B cell (primary cell): ENCODE results near the gene RASGRP2. TPM values are rescaled to one million over a fixed set of nuclear protein-coding genes. Genes with fewer than 3 reads are reported as not detected.

Experiments
- ATAC-seq: fragments of 200-7000 bp; cut with Tn5 transposase; one replicate; pipeline ENCODE4 v1.10.0; 2021; ENCODE audit warnings: low read depth, mild to moderate bottlenecking, moderate number of reproducible peaks, moderate library complexity
- CTCF ChIA-PET: fragments of 350-600 bp; sonication (Branson Sonifier 250); formaldehyde crosslinking; loops from one replicate; lab custom pipeline; 2021; ENCODE audit warnings: antibody characterized with exemption, inconsistent platforms; lab: Charles Lee
- POLR2A ChIA-PET: fragments of 350-600 bp; sonication (Branson Sonifier 250); formaldehyde crosslinking; loops from one replicate; lab custom pipeline; 2021; ENCODE audit warnings: antibody characterized with exemption; lab: Charles Lee
- DNase-seq: peaks from one replicate; pipeline ENCODE4 v3.0.0; 2013
- H2AFZ ChIP-seq: 2 replicates; pipeline ENCODE4 v1.6.1; 2012; ENCODE audit warnings: mild to moderate bottlenecking, low read depth, low read length; ENCODE audit not compliant: insufficient read depth, poor library complexity, severe bottlenecking
- H3K27ac ChIP-seq, 2 donors: 1 replicate in 1 of 2; 2 replicates in 1 of 2; pipeline ENCODE4 v1.5.1; 2012 to 2013; ENCODE audit warnings: low read length in 2 of 2, mild to moderate bottlenecking in 2 of 2, moderate library complexity in 1 of 2
- H3K27me3 ChIP-seq, 4 experiments: fragments of 200-600 bp in 1 of 4; sonication (generic) in 1 of 4; replicated peaks in 1 of 4; 1 replicate in 2 of 4; 2 replicates in 2 of 4; pipeline versions ENCODE4 v1.6.1 to v1.7.0; 2013 to 2016; ENCODE audit warnings: low read length in 3 of 4, mild to moderate bottlenecking in 2 of 4, mixed read lengths in 1 of 4, moderate library complexity in 1 of 4; ENCODE audit not compliant: insufficient read depth in 4 of 4, control insufficient read depth in 3 of 4; ENCODE audit errors: control extremely low read depth in 1 of 4
- H3K36me3 ChIP-seq, 2 experiments: replicated peaks in 1 of 2; 1 replicate in 1 of 2; 2 replicates in 1 of 2; pipeline versions ENCODE4 v1.6.1 to v1.7.1; 2013; ENCODE audit warnings: low read length in 1 of 2; ENCODE audit not compliant: insufficient read depth in 2 of 2, control insufficient read depth in 1 of 2; ENCODE audit errors: control extremely low read depth in 1 of 2, extremely low read depth in 1 of 2
- H3K4me1 ChIP-seq, 2 donors: fragments of 200-600 bp in 1 of 2; sonication (generic) in 1 of 2; 1 replicate in 1 of 2; 2 replicates in 1 of 2; pipeline versions ENCODE4 v1.5.1 to v1.6.1; 2013 to 2017; ENCODE audit warnings: low read length in 2 of 2; ENCODE audit not compliant: control insufficient read depth in 2 of 2, insufficient read depth in 2 of 2
- H3K4me2 ChIP-seq: replicated peaks from 2 replicates; pipeline ENCODE3; 2012; ENCODE audit warnings: mild to moderate bottlenecking, low read depth, low read length; ENCODE audit not compliant: poor library complexity, severe bottlenecking
- H3K4me3 ChIP-seq, 5 experiments: fragments of 200-600 bp in 1 of 5; sonication (generic) in 1 of 5; 1 replicate in 3 of 5; 2 replicates in 2 of 5; pipeline versions ENCODE4 v1.5.1 to v1.7.0; 2011 to 2016; ENCODE audit warnings: low read length in 4 of 5, mild to moderate bottlenecking in 4 of 5, low read depth in 2 of 5, control low read depth in 1 of 5, moderate library complexity in 1 of 5; ENCODE audit not compliant: insufficient read depth in 1 of 5; ENCODE audit errors: control extremely low read depth in 1 of 5, extremely low read depth in 1 of 5
- H3K79me2 ChIP-seq: fragments of 200-600 bp; sonication (generic); one replicate; pipeline ENCODE4 v1.6.0; 2016; ENCODE audit warnings: low read length; ENCODE audit not compliant: control insufficient read depth, insufficient read depth
- H3K9ac ChIP-seq: fragments of 200-600 bp; sonication (generic); 2 replicates; pipeline ENCODE4 v1.6.1; 2017; ENCODE audit warnings: mild to moderate bottlenecking, low read length, moderate library complexity
- H3K9me3 ChIP-seq, 3 donors: one replicate each; pipeline versions ENCODE4 v1.6.1 to v1.7.1; 2013; ENCODE audit warnings: low read length in 2 of 3; ENCODE audit not compliant: control insufficient read depth in 2 of 3, insufficient read depth in 1 of 3; ENCODE audit errors: control extremely low read depth in 1 of 3
- H4K20me1 ChIP-seq: 2 replicates; pipeline ENCODE4 v1.6.0; 2012; ENCODE audit warnings: mild to moderate bottlenecking, low read length; ENCODE audit not compliant: insufficient read depth, control insufficient read depth, poor library complexity, severe bottlenecking
- H3K27ac Mint-ChIP-seq: one replicate; pipeline ENCODE4 v1.8.0; 2021; ENCODE audit warnings: mixed read lengths
- H3K27me3 Mint-ChIP-seq: one replicate; pipeline ENCODE4 v1.8.0; 2021; ENCODE audit warnings: mixed read lengths
- H3K4me1 Mint-ChIP-seq: one replicate; pipeline ENCODE4 v1.8.0; 2021; ENCODE audit warnings: mixed read lengths
- H3K4me3 Mint-ChIP-seq: one replicate; pipeline ENCODE4 v1.8.0; 2021; ENCODE audit warnings: mixed read lengths
- H3K9me3 Mint-ChIP-seq: one replicate; pipeline ENCODE4 v1.8.0; 2022; ENCODE audit warnings: mixed read lengths; ENCODE audit not compliant: insufficient read depth
- EZH2 ChIP-seq: IDR thresholded peaks from 2 replicates; pipeline ENCODE4 v1.6.1; 2012; ENCODE audit warnings: borderline replicate concordance, low read depth, mild to moderate bottlenecking, moderate library complexity, low read length; ENCODE audit not compliant: insufficient read depth, poor library complexity, severe bottlenecking
- WGBS: methylation state at CpG from one replicate; pipeline ENCODE4 v1.1.5; 2013; ENCODE audit warnings: missing lambda C conversion rate; ENCODE audit not compliant: insufficient coverage; 5-methylcytosine and 5-hydroxymethylcytosine counted together
- intact Hi-C: fragments of 100-400 bp; cut with micrococcal nuclease; formaldehyde crosslinking; loops from one replicate; pipeline ENCODE4 v1.10.0; 2022
- polyA plus RNA-seq: library from polyadenylated mRNA; depleted of rRNA; stranded (reverse); fragments of >200 nt; gene quantifications from 2 replicates; pipeline ENCODE4 v1.2.3, GENCODE V29; 2012
- total RNA-seq, 2 donors: library from RNA; stranded (reverse); fragments of 120-200 nt in 1 of 2; gene quantifications; 1 replicate in 1 of 2; 2 replicates in 1 of 2; pipeline versions ENCODE4 v1.2.3 to v1.2.4, GENCODE V29; 2013 to 2022
- TF ChIP-seq, protein P1 (sequence below): fragments of 200-600 bp; IDR thresholded peaks from one replicate; pipeline ENCODE4 v1.8.0; 2022; ENCODE audit warnings: antibody characterized with exemption, mild to moderate bottlenecking

The RASGRP2 gene
- total and polyA plus RNA-seq, 2 donors (not counting 1 experiment from before 2014, with no cell fraction given) = 628 to 1,139 TPM

DNA sequence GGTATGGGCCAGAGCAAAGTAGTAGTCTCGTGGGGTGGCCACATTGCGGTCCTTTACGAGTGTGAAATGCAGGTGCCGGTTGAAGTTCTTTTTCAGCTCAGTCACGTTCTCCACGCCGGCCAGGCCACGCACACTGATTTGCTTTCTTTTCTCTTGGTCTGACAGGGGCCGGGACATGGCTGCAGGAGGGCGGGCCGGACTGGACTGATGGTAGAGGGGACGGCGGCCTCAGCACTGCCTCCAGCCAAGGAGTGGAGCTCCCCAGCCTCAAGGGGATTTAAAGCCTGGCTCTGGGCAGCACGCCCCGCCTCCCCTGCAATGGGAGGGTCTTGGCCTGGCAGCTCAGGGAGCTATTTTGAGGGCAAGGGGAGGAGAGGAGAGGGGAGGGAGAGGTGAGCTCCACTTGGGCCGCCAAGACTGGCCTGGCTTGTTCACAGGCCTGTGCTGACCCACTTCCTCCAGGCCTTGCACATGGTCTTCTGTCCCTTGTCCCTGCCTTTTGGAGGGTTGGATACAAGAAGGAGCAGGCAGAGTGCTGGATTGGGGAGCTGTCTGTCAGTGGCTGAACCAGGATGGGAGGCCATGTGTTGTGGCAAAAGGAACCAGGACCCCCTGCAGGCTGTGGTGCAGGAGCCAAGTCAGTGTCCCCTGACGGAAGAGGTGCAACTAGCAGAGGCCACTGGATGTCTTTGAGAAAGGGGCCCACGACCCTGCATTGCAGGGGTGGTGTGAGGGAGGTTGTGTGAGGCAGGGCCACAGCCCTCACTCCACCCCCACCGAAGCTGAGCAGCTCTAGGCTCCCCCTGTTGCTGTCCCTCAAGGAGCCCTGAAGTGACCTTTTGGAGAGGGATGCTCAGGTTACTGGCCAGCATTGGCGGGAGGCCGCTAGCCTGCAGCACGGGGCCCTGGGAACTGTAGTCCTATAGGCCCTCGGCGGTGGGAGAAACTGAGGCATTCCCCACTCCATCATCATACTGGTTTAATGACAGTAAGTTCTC, 16.1 kb upstream of the RASGRP2 start, which contains the start of gene PYGM:
PYGM (minus strand) TSS at position 253 of the 998 bp plus-strand sequence; CDS start at position 177, 76 bp downstream.
- Histone ChIP-seq H4K20me1 (peaks cover 13% of the 10 kb centered on the region), H3K27me3 (no peaks in the 10 kb centered on the region), H3K79me2 (peaks cover 61% of the 10 kb centered on the region), H2AFZ (no peak within 1 kb of the TSS), H3K27ac (peak within 1 kb of the TSS; percentile 49 to 53), H3K4me3 (no peak within 1 kb of the TSS), H3K4me1 (peaks cover 54 to 69% of the 10 kb centered on the region in 2 donors), H3K9ac (no peak within 1 kb of the TSS), H3K4me2 (peak within 1 kb of the TSS; percentile 22), H3K36me3 (peaks cover 0 to 39% of the 10 kb centered on the region in 2 experiments), H3K9me3 (no peaks in the 10 kb centered on the region)
- ChIA-PET POLR2A (interaction anchor here (0.6 to 8.8 kb wide), 5 partner anchors 12 to 60 kb away, joined by 3 to 175 read pairs (median 6); partner anchors contain the start of genes RASGRP2 and SF1), CTCF (interaction anchor here (0.6 to 1.4 kb wide), 7 partner anchors 10 to 26 kb away, joined by 3 to 7 read pairs (median 5); no protein-coding TSS in a partner anchor)
- peaks cover 61% of the 10 kb centered on the region for H3K4me1 Mint-ChIP-seq
- no peak within 1 kb of the TSS for H3K4me3 Mint-ChIP-seq
- no peaks in the 10 kb centered on the region for H3K9me3 Mint-ChIP-seq
- H3K27me3 Mint-ChIP-seq = no peaks in the 10 kb centered on the region
- TF ChIP-seq, protein P1, sequence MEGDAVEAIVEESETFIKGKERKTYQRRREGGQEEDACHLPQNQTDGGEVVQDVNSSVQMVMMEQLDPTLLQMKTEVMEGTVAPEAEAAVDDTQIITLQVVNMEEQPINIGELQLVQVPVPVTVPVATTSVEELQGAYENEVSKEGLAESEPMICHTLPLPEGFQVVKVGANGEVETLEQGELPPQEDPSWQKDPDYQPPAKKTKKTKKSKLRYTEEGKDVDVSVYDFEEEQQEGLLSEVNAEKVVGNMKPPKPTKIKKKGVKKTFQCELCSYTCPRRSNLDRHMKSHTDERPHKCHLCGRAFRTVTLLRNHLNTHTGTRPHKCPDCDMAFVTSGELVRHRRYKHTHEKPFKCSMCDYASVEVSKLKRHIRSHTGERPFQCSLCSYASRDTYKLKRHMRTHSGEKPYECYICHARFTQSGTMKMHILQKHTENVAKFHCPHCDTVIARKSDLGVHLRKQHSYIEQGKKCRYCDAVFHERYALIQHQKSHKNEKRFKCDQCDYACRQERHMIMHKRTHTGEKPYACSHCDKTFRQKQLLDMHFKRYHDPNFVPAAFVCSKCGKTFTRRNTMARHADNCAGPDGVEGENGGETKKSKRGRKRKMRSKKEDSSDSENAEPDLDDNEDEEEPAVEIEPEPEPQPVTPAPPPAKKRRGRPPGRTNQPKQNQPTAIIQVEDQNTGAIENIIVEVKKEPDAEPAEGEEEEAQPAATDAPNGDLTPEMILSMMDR = no peak
- TF ChIP-seq EZH2 = no peak
- ATAC-seq = no peak
- WGBS = 88% methylated on average over 15 of the region's 24 CpGs
- peak within 1 kb of the TSS; percentile 91 for H3K27ac Mint-ChIP-seq
- intact Hi-C loops = no loop called here
- no peak for DNase-seq
